NCI-H2107 (cell line): Measurements from ENCODE around the gene ZBTB20.
"Not testable (repeated sequence)": the region's sequence is repeated elsewhere in the genome, so short reads cannot be mapped to it uniquely, and the experiment has no call there.

Experiments used
- DNase-seq: peaks from one replicate; lab custom pipeline; 2025; lab: John Stamatoyannopoulos, UW

The ZBTB20 gene

DNA sequence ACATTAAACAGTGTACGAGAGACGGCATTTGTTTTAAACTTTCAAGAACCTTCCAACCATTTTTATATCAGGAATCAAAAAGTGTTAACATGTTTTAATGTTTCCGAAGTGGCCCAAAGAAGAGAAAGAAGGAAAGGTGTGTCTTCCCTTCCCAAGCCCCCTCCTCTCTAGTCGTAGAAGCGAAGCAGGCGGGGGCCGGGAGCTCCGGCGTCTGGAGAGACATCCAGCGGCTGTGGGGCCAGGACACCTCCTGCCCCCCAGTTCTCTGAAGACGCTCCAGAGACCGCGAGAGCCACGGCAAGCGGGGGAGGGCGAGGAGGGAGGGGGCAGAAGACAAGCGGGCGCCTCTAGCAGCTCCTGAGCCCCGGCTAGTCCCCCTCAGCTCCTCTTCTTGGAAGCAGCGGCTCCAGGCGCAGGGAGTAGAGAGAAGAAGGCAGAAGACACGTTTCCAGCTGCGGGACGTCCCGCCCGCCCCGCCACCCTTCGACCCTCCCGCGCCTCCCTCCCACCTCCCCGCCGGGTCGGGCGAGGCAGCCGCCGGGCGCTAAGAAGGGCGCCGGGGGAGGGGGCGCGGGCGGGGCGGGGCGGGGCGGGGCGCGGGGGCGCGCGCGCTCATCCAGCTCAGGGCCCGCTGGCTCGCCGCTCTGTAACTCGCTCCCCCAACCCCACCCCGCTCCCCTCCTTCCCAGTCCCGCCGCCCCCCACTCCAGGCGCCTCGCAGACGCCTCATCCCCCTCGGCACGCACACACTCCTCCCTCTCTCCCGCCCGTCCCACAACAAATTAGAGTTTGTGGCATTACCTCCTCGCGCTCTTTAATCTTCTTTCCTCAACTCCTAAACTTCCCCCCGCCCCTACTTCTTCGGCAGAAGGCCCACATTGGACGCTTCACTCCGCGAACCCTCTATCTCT lies at the start of gene ZBTB20:
Gene ZBTB20, minus strand, starts transcription at position 871 of the 911 bp plus-strand sequence.
- peak; percentile 77 for DNase-seq

DNA sequence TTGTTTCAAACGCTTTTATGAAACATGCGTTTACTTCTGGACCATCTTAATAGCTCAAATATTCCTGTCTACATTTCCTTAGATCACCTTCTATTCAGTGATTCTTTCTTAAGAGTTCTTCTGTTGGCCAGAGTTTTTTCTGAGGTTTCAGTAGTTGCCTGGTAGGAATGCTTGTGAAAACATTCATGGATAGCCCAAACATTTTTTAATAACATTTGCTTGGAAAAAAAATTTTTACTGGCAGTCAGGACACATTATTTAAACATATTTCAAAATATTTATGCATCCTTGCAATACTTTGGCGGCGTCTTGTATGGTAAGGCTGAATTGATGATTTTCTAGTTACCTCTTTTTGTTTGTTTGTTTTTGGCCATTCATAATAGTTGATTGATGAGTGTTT lies 47.4 kb upstream of the ZBTB20 start:
- no peak for DNase-seq

DNA sequence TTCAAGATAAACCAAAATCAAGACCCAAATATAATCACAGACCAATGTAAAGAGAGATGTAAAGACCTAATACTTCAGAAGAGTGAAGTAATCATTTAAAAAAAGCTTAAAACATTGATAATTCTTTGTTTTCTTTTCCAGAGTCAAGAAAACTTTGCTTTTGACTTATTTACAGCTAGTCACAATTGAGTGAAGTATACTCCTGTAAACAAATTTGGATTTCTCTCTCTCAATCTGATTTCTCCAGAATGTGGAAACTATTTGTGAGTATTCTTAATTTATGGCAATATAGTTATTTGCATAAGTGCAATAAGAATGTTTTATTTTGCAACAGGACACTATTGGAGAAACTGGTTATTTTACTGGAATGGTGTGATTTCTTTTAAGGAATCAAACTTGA lies 43.7 kb upstream of the ZBTB20 start:
- no peak for DNase-seq

DNA sequence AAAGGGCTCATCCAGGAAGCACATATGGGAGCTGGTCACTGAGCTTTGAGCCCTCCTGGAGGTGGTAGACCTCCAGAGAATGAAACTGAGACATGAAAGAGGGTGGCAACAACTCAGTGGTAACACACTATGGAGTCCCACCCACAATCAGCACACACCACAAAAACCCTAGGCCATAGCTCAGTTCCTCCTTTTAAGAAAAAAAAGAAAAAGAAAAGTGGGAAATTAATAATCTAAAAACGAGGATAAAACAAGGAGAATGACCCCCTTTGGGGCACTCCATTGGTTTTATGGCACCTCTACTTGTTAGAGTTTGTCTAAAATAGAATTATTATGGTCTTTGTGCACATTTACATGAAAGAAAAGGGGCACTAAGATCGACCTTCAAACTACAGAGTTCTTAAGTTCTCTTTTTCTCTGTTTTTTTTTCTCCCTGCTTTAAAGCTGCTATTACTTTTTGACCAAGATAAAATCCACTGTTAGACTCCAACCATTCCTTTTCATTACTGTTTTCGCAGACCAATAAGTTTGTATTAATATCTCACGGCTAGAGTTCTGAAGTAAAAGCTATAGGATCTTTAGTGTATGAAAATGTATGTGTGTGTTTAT lies 40.2 kb upstream of the ZBTB20 start:
- no peak for DNase-seq

DNA sequence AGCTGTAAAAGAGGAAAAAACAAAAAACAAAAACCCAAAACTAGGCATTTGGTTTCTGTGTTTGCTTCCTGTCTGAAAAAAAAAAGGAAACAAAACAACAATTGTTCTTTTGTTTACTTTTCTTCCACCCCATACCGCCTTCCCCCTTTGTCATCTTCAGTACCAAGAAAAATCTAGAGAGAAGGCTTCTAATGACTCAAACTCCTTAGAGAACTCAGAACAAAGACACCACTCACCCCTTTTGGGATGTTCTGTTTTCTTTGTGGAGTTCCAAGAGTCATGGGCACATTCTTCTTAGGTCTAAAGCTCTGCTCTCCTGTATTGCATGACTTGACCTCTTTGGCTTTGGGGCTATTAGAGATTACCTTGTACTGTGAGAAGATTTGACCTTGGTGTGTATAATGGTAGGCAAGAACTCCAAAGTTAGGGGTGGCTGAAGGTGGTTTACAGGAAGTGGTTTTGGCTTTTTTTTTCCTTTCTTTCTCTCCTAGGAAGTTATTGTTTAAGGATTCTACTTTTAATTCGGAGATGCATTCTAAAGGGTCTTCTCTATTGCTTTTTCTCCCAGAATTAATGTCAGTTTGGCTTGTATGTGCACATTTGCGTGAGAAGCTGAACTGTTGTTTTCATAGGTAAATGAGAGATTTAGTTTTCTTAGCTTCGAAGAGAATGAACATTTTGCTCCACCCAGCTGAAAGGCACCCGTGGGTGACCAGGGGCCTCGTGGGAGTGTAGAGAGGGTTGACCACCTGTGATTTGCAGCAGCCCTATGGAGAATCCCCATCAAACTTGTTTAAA lies 39.5 kb upstream of the ZBTB20 start:
- DNase-seq: no peak

DNA sequence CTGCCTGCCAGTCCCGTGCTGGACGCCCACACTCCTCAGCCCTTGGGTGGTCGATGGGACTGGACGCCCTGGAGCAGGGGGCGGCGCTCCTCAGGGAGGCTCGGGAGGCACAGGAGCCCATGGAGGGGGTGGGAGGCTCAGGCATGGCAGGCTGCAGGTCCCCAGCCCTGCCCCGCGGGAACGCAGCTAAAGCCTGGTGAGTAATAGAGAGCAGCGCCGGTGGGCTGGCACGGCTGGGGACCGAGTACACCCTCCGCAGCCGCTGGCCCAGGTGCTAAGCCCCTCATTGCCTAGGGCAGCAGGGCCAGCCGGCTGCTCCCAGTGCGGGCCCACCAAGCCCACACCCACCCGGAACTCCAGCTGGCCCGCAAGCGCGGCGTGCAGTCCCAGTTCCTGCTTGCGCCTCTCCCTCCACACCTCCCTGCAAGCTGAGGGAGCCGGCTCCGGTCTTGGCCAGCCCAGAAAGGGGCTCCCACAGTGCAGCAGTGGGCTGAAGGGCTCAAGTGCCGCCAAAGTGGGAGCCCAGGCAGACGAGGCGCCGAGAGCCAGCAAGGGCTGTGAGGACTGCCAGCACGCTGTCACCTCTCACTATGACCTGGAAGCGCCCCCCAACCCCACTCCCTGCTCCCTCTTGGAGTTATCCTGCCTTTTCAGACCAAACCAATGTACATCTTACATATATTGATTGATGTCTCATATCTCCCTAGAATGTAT lies 37.9 kb upstream of the ZBTB20 start:
- not testable (repeated sequence) for DNase-seq

DNA sequence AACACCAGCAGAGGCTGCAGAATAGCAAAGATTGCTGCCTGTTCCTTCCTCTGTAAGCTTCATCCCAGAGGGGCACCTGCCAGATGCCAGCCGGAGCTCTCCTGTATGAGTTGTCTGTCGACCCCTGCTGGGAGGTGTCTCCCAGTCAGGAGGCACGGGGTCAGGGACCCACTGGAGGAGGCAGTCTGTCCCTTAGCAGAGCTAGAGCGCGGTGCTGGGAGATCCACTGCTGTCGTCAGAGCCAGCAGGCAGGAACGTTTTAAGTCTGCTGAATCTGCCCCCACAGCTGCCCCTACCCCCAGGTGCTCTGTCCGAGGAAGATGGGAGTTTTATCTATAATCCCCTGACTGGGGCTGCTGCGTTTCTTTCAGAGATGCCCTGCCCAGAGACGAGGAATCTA lies 31.8 kb upstream of the ZBTB20 start:
- not testable (repeated sequence) for DNase-seq

DNA sequence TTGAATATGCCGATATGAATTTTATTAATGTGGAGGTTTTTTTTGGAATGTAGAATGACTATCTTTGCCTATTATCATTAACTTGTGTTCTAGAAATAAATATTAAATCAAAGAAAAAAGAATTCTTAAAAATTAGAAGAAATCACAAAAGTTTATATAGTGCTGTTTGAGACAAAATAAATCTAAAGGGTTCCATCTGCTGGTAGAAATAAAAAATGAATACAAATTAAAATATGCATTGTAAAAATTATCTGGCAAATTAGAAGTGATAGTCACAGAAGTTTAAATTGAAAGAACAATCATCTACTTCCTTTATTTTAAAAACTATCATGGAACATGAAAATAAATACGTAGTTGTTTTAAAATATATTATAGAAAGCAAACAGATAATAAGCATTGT lies 22.7 kb upstream of the ZBTB20 start:
- DNase-seq: no peak

DNA sequence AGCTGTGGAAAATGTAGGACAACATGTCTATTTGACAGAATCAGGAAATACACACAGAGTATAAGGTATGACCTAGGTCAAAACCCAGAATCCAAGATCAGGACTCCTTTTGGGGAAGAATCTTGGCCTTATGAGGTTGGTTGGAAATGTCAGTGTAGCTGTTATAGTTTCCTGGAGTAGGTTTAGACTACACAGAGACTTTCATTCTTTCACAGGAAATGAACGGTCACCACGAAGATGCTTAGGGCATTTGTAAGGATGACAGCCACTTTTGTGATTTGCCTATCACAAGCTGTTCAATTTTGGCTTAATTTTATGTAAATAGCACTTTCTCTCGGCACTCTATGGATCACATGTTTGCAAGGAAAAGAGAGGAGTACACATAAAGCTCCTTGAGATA lies 18.6 kb upstream of the ZBTB20 start:
- DNase-seq: no peak

DNA sequence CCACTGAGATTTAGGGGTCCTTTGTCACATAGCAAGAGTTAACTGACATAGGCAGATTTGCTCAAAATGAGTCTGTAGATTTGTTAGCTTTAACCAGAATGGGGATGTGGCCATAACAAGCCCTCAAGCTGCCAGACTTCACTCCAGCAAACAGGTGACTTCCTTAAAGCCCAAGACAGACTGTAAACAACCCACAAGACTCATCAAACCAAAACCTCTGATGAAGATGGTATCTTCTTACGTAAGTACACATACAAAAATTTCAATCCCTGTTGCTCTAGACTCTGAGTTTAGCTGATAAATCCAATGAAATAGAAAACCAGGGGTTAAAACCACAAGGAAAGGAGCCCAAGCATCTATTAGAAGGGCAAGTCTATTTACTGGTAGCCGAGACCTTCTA lies 18.2 kb upstream of the ZBTB20 start:
- DNase-seq: no peak

DNA sequence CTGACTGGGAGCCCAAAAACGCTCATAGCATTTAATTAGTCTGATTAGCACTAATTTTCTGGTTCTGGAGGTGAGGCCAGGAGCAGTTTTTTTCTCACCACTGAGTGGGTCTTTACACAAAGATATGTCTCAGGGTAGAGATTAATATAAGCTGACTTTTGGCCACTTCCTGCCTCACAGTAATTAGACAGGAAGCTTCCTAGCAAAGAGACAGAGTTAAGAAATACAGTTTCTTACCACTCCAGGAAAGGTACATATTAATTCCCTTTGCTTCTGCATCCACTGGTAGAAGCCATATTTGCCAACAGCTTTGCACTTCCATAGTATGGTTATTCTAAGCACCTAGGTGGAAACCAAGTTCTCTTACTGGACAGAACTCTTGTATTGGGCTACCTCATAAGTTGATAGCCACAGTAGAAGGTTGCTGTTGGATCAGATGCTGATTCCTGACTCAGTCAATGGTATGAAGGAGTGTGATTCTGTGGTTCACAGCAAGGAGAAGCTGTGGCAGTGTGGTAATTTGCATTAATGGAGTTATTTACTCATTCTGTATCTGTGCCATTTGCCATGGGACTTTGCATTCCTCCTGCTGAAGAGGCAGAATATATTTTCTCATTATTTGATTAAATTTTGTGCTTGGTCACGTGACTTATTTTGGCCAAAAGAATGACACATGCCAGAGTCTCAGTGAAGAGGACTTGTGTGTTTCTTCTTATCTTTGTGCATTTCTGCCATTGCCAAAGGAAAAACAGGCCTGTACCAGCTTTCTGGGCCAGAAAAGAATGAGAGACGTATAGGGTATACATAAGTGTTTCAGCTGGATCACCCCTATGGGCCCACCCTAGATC lies 17.5 kb upstream of the ZBTB20 start:
- DNase-seq: no peak

DNA sequence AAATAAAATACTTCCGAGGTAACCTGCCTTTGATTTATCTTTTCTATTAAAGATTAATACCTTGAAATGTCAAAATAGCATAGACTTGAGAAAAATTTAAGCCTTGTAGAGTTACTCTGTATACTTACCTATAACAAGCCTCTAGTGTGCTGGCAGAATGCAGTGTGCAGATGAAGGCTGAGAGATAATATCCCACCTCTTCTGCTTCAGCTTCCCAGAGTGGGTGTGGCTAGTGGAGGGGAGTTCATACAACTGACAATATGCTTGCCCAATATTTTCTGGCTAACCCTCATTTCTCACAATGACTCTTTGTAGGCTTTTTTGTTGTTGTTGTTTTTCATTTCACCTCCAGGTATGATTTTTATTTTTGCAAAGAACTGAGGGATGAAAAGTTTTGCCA lies 15.7 kb upstream of the ZBTB20 start:
- no peak for DNase-seq

DNA sequence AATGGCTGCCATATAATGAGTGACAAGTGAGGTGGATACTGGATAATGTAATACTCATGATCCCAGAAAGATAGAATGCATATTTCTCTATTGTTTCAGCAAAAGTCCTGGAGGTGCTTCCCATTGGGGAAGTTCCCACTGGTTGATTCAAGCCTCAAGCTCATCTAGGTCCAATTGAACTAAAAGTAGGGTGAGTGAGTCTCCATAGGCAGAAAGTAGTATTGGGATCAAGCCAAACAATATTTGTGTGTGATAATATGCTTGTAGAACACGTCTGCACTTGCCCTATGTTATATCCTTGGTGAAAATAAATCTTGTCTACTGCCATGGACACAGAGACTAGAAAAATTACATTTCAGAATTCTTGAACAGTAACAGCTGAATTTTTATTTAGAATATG lies 14.8 kb upstream of the ZBTB20 start:
- no peak for DNase-seq

DNA sequence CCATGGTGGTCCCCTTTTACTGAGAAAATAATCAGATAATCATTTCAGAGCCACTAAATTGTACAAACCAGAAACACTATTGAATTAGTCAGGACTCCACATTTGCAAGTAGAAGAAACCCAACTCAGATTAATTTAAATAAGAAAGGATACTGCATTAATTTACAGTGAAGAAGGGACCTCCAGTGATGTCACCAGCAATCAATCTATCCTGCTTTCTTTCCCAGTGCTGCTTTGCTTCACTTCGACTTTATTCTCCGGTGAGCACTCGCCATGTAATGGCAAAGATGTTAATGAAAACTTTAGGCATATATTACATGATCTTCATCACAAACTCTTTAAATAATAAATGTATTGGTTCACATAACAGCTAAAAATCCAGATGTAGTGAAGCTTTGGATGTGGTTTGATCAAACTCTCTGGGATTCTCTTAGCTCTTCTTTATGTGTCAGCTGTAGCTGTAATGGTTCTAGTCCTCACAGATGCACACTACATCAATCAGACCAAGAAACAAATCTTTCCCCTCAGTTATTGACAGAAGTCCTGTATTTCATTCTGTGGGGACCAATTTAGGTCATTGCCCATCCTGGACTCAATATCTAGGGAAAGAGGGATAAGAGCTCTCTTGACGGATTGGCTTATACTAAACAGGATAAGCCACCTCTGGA lies 14.2 kb upstream of the ZBTB20 start:
- DNase-seq: no peak

DNA sequence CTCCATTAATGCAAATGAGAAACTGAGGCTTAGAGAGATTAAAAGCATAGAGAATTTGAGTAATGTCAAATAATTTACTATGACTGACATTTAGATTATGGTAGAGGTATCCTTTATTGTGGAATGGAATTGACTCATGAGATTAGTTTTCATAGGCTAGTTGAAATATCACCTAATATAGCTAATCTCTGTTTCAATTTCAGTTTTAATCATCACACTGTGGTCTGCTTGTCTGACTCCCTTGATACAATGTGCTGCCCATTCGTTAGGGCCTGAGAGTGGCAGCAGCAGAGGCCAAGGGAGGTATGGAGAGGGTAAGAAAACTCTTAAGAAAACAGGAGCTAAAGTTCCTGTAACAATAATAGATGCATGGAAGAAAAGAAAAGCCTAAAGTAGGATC lies 13.2 kb upstream of the ZBTB20 start:
- DNase-seq: no peak

DNA sequence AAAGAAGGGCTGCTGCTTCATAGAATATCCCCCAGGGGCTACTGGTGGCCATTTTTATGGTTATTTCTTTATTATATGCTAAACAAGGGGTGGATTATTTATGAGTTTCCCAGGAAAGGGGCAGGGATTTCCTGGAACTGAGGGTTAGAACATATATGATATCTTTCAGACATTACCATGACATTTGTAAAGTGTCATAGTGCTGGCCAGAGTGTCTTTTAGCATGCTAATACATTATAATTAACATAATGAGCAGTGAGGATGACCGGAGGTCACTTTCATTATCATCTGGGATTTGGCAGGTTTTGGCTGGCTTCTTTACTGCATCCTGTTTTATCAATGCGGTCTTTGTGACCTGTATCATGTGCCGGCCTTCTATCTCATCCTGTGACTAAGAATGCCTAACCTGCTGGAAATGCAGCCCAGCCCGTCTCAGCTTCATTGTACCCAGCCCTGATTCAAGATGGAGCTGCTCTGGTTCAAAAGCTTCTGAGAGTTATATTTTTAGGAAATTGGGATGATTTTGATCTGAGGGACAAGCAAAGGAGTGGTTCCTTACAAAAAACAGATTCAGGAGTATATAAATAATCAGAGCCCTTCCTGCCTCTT lies 9.1 kb upstream of the ZBTB20 start:
- DNase-seq: no peak

DNA sequence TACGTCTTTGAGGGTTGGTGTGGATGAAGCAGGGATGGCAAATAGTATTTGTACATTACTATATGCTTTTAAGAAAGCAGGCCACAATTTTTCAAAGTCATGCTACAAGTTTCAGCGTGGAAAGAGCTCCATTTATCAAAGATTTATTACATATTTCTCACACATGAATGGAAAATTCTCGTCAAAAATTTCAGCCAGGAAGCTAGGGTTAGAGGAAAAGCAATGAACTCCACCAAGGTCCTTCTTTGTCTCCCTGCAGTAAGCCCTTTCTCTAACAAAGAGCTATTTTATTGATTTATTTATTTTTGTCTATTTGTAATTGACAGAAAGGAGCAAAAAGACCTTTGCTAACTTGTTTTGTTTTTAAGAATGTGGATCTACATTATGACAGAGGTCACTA lies 7.5 kb upstream of the ZBTB20 start:
- DNase-seq: no peak

DNA sequence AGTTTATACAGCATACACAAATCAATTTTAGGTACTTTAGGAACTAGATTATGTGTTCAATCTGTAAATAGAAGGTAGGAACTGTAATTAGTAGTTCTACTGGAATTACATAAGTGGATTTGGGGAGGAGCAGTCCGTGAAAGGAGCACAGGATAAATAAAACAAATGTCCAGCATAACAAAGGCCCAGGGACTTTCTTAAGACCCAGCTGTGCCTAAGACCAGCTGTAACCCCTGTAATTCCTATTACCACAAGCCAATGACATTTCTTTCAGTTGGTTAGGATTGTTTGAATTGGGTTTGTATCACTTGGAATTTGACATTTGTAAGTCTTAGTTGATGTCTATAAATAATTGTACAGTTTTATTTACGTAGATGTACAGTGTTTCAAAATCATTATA lies 4.8 kb upstream of the ZBTB20 start:
- DNase-seq: no peak

DNA sequence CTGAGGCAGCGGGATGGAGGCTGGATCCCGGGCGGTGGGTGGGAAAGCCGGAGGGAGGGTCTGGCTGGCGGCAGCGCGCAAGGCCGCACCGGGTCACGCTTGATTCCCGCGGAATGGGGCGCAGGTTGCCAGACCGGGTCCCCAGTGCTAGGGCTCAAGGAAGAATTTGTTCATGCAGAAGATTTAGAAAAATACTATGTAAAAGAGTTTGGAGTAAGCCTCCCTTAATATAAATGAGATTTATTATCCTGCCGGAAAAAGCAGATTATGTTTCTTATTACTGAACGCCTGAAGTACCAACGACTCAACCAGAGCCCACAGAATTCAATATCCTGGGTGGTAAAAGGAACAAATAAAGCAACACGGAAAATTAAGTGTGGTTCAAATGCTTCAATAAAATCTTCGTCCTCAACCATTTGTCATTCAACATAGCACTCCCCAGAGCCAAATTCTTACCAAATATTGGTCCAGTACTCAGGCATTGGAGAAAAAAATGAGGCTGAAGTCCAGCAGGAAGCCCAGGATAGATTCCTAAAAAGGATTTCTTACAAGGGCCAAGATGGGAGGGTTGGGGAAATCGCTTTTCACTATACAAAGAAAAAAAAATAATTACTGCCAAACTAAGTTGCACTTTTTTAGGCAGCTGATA lies 1.2 kb upstream of the ZBTB20 start:
- no peak for DNase-seq
